ENCODE results near the gene ASAP3. TPM values are rescaled to one million over a fixed set of nuclear protein-coding genes. Genes with fewer than 3 reads are reported as not detected.

Gene ASAP3
- total RNA-seq, 1 experiment from 2014 or later = 1.6 TPM

DNA sequence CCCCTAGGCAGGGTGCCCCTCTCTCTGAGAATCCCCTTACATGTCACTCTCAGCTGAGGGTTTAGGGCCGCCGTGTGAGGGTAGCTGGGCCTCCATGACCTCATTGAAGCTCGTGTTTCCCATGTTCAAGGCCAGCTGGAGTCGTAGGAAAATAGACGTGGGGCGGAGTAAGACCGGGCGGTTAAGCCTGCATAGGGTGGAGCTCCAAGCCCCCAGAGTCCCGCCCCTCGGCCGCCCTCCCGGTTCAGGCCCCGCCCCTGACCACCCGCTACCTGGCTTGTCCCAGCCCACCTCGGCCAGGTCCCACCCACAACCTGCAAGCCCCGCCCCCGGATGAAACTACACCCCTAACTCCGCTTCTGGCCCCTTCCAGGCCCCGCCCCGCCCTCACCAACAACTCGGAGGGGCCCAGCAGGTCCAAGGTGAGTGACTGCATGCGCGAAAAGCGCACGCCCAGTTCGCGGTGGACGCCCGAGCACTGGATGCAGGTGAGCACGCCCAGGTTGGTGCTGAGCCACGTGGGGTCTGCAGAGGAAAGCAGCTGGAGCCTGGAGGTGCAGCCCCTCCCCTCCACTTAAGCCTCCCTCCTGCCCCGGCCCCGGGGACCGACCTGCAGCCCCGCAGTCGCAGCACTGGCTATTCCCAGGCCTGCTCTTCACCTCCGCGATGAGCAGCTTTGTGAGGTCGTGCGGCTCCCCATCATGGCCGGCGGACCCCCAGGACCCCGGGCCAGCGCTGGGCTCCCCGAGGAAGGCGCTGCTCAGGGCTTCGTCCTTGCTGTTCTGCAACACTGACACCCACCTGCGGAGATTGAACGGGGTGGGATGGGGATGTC lies 47.2 kb downstream of the ASAP3 start:
- in situ Hi-C loops (cut with HindIII; ENCODE audit: low pct_unique_long_range_greater_than_20kb, low sequenced_read_pairs) = no loop called here
- DNase-seq (ENCODE audit: low read depth) = no peak

DNA sequence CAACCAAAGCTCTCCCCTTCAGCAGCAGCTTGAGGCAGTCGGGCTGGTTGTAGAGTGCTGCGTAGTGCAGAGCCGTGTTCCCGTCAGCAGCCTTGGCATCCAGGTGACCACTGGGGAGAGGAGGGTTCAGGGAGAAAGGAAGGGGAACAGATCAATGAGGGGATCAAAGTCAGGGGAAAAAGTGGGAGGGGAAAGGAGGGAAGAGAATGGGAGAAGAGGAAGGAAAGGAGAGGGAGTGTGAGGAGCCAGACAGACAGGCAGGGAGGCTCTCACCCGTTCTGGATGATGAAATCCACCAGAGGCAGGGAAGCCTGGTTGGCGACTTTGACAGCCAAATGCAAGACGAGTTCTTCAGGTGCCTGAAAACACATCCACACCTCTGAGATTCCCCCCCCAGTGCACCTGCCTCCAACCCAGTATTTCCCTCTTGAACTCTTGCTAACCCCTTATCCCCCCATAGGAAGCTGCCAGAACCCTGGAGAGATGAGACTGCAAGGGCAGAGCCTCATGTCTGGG lies 49.7 kb downstream of the ASAP3 start:
- in situ Hi-C loops (cut with HindIII; ENCODE audit: low pct_unique_long_range_greater_than_20kb, low sequenced_read_pairs) = no loop called here
- no peak for DNase-seq (ENCODE audit: low read depth)

DNA sequence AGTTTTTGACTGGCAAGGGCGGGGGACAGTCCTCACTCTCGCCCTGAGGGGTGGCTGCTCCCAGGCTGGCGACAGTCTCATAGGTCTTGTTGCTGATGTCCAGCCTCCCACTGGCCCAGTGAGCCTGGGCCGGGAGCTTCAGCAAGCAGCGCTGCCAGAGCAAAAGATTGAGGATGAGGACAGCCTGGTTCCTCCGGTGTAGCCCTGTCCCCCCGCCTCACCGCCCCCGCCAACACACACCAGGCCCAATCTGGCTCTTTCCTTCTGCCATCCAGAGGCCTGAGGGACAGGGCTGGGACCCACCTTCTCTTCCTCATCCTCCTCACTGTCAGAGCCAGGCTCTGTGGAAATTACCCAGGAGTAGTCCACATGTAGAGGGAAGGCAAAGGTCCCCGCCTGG lies 50.9 kb downstream of the ASAP3 start:
- in situ Hi-C loops (cut with HindIII; ENCODE audit: low pct_unique_long_range_greater_than_20kb, low sequenced_read_pairs) = no loop called here
- no peak for DNase-seq (ENCODE audit: low read depth)

DNA sequence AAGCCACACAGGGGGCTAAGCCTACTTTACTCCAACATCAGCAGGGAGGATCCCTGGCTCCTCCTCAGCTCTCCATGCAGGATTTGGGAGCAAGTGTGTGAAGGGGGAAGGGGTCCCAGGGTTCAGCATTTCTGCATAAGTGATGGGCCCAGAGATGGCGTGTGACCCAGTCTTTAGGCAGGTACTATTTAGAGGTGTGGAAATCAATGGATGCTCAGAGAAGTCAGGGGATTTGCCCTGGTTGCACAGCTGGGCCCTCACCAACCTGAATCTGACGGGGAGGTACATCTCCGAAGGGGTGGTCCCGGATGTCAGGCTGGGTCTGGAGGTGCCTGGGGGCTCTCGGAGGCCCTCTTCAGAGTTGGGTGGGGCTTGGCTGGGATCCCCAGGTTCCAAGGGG lies 52.5 kb downstream of the ASAP3 start:
- no peak for DNase-seq (ENCODE audit: low read depth)
- in situ Hi-C loops (cut with HindIII; ENCODE audit: low pct_unique_long_range_greater_than_20kb, low sequenced_read_pairs) = no loop called here

DNA sequence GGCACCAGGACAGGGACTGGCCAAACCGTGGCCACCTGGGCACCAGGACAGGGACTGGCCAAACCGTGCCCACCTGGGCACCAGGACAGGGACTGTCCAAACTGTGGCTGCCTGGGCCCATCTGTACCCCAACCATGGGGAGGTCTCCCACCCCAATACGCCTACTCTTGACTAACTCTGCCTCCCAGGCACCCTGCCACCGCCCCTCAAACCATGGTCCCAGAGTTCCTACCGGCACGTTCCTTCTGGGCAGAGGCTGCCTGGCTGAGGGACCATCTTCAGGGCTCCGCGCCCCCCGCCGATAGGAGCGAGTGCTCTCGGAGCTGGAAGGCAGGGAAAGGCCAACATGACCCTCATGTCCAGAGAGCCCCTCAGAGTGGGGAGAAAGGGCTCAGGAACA lies 53.2 kb downstream of the ASAP3 start:
- no peak for DNase-seq (ENCODE audit: low read depth)
- in situ Hi-C loops (cut with HindIII; ENCODE audit: low pct_unique_long_range_greater_than_20kb, low sequenced_read_pairs) = no loop called here

DNA sequence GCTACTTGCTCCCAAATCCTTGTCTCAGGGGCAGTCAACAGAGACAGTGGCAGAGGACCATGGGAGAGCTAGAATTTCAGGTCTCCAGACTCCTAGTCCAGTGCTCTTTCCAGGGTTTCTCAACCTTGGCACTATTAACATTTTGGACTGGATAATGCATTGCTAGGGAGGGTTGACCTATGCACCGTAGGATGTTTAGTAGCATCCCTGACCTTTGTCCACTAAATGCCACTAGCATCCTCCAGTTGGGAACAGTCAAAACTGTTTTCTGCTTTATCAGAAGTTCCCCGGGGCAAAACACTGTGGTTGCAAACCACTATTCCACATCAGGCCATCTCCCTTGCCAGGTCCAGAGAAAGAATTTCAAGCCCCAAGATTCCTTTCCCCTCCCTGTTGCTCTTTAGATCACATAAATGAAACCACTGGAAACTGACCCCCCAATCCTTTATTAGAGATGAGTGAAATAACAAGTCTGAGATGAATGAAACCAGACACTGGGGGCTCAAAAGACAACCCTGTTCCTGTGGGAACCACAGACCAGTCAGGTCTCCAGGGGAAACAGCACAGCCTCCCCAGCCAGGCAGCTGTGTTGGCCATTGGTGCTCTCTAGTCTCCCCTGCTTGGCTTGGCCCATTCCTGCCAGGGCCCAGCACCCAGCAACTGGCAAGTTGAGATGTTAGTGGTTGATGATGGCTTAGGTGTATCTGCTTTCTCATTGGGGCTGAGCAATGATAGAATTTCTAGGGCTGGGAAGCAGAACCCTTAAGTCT lies 55.7 kb downstream of the ASAP3 start:
- in situ Hi-C loops (cut with HindIII; ENCODE audit: low pct_unique_long_range_greater_than_20kb, low sequenced_read_pairs) = no loop called here

DNA sequence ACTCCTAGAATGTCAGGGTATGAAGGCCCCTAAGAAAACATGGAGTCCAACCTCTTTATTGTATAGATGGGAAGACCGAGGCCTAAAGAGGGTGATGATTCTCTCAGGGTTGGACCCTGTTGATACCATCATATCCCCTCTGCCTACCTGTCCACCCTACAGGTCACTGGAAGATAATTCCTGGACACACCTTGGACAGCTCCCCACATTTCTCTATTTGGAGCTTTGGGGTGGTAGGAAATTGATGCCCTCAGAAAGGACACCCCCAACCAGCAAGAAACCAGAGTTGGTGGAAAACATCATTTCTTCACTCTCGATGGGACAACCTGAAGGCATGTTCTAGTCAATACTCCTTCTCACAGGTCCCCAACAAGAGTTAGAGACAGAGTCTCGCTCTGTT lies 56.4 kb downstream of the ASAP3 start:
- in situ Hi-C loops (cut with HindIII; ENCODE audit: low pct_unique_long_range_greater_than_20kb, low sequenced_read_pairs) = no loop called here
- DNase-seq (ENCODE audit: low read depth) = no peak

More for the DNA sequence above, 55.7 kb downstream of the ASAP3 start:
- DNase-seq (ENCODE audit: low read depth) = no peak

DNA sequence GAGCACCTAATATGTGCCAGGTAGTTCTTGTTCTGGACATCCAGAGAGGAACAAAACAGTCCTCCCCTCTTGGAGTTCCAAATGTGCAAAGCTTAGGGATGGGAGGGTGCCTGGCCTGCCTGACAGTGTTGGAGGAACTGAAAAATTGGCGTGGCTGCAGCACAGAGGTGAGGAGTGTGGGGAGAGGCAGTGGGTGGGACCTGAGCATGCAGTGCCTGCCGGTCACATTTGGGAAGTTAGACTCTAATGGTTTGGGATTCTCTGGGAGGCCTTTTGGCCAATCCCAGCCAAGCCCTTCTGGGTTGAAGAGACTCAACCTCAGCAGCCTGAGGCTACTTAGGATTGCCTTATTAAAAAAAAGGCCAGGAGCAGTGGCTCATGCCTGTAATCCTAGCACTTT lies 57.2 kb downstream of the ASAP3 start:
- in situ Hi-C loops (cut with HindIII; ENCODE audit: low pct_unique_long_range_greater_than_20kb, low sequenced_read_pairs) = no loop called here
- no peak for DNase-seq (ENCODE audit: low read depth)

DNA sequence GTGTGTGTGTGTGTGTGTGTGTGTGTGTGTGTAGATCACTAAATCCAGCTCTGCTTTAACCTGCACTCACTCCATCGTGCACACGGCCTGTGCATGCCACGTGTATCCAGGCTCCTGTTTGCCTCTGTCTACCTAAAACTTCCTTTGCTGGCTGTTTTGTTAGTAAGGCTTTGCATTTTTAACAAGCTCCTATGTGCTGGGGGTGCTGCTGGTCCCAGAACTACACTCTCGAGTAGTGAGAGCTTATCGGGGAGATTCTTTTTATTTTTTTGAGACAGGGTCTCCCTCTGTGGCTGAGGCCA lies 58.8 kb downstream of the ASAP3 start:
- no peak for DNase-seq (ENCODE audit: low read depth)
- in situ Hi-C loops (cut with HindIII; ENCODE audit: low pct_unique_long_range_greater_than_20kb, low sequenced_read_pairs) = no loop called here

DNA sequence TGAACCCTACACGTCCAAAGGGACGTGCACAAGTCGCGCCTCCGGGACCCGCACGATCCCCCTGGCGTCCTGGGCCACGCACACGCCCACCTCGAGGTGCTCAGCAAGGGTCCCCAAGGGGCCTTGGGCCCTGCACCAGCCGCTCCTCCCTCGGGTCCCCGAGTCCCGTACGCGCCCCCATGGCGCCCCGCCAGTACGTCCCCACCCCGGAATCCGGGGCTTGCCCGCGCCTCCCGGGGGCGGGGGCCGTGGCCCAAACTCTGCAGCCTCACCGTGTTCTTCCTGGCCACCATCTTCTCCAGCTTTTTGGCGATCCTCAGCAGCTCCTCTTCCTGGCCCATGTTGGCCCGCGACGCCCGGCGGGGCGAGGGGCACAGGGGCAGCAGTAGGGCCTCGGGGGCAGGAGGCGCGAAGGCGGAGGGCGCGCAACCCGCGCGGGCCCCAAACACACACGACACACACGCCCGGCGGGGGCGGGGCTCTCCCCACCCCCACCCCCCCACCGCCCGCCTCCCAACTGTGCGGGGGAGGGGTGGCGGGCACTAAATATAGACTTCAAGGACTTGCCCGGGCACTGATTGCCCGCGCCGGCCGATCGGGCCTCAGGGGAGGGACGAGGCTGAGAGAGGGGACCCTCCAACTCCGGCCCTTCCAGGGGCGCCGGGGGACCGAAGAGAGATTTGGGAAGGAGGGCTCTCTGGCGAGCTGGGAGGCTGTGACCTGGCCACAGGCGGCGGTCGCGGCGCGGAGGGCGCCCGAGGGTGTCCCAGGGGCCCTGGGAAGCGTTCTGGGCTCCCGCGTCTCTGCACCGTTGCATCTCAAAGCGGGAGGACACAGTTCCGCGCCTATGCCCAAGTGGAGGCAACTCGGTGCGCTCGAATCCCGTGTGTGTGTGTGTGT lies 59.4 kb downstream of the ASAP3 start, which contains the start of gene TCEA3:
TCEA3 (minus strand) TSS at position 456 of the 900 bp plus-strand sequence; CDS start at position 341, 115 bp downstream.
- DNase-seq (ENCODE audit: low read depth) = no peak
- in situ Hi-C loops (cut with HindIII; ENCODE audit: low pct_unique_long_range_greater_than_20kb, low sequenced_read_pairs) = no loop called here

DNA sequence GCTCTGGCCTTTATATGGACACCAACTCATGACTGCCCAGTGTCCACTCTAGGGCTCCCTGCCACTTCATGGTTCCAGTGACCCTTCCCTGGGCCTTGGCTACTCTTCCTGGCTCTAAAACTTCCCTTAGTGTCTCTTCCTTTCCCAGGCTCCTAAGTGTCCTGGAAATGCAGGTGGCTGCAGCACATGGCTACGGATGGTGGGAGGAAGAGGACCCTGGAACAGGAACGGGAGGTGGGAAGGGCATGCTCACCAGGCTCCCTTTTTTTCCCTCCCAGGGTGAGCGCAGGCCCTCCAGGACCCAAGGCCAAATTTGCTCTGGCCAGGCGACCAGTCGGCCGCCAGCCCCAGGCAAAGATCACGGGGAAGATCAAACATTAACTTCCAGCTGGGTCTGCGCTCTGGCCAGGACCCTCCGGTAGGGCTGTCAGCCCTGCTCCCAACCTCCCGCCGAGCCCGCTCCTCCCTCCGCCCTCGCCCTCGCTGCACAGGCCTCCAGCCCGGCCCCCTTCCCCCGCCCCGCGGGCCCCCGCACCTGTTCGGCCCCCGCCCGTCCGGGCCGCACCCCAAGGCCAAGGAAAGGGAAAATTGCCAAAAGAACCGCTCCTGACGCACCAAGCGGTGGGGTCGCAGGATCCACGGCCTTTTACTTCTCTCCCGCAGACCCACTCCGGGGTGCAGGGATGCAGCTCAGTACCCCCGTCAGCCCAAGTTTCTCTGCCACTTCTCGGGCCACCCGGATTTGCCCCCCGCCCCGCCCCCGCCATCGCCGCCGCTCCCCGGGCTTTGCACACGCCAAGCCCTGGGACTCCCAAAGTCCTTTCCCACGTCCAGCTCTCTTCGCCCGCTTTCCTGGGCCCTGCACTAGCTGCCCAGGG lies 60.3 kb downstream of the ASAP3 start:
- in situ Hi-C loops (cut with HindIII; ENCODE audit: low pct_unique_long_range_greater_than_20kb, low sequenced_read_pairs) = no loop called here

DNA sequence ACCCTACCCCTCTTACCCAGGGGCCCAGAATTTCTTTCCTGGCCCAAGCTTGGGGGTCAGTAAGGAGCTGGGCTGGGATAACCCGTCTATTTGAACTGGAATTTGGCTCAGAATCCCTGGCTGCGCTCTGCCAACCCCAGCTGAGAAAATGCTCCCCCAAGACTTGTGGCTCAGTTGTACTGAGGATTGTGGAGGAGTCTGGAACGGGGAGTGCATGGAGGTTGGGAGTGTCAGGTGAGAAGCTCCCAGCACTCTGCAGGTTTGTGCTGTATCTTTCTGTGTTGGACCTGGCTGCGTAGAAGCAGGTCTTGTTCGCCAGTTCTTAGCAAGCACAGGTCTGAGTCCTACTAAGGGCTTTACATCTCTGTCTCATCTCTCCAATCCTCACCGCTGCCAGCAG lies 61.0 kb downstream of the ASAP3 start:
- in situ Hi-C loops (cut with HindIII; ENCODE audit: low pct_unique_long_range_greater_than_20kb, low sequenced_read_pairs) = no loop called here

More for the DNA sequence above, 60.3 kb downstream of the ASAP3 start:
- no peak for DNase-seq (ENCODE audit: low read depth)

DNA sequence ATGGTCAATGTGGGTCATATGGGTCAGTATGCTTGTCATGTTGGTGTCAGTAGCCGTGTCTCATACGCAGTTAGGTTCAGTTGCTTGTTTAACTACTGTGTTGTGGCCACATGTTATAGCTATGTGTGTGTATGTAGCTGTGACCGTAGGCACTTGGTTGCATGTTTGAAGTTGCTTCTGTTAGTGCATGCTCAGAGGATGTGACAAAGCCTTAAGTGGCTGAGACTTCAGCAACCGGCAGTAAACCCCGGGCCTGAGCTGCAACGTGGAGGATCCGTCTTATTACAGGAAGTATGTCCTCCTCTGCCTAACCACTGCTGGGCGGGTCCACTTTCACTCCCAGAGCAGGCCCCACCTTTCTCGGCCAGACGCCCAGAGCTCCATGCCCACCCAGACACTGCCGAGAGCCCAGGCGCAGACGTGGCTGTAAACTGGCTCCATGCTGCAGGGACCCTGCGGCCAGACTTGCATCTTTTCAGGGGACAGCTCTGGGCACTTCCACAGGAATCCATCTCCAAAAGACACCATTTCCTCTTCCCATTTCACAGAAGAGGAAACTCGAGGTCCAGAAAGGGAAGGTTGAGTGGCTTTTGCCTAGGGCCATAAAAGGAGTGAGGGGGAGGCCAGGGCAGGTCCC lies 61.6 kb downstream of the ASAP3 start:
- in situ Hi-C loops (cut with HindIII; ENCODE audit: low pct_unique_long_range_greater_than_20kb, low sequenced_read_pairs) = no loop called here
- no peak for DNase-seq (ENCODE audit: low read depth)

More for the DNA sequence above, 61.0 kb downstream of the ASAP3 start:
- no peak for DNase-seq (ENCODE audit: low read depth)

DNA sequence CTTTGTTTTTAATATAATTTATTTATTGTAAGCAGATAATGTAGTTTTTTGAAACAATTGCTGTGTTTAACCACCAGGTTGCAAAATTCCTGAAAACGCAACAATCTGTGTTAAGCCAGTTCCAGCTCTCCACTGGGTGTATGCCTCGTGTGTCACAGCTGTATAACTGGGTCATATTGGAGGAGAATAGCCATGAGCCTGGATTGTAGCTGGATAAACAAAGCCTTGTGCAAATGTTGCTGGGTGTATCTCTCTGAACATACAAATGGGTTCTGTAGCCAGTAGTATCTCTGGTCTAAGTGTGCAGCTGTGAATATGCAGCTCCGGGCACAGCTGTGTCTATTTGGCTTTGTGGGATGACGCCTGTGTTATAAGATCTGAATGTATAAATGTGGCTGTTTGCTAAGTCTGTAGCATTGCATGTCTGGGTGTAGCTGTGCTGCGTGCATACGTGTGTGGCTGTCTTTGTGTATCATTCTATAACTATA lies 62.2 kb downstream of the ASAP3 start:
- in situ Hi-C loops (cut with HindIII; ENCODE audit: low pct_unique_long_range_greater_than_20kb, low sequenced_read_pairs) = no loop called here
- DNase-seq (ENCODE audit: low read depth) = no peak

DNA sequence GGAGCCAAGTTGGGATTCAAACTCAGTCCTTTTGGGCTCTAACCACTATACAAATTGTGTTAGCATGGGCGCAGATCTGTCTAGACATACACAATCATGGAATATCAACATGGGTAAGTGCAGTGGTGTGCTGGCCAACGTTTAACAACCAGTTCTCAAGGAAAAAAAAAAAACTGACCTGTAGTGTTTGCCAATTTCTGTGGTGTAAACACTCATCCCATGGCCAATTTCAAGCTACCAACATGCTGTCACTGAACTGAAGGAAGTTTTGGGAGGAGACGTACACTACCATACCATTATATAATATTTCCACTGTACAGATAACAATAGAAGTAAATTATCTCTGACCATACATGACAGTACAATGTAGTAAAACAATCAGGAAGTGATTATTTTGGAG lies 62.6 kb downstream of the ASAP3 start:
- in situ Hi-C loops (cut with HindIII; ENCODE audit: low pct_unique_long_range_greater_than_20kb, low sequenced_read_pairs) = no loop called here
- DNase-seq (ENCODE audit: low read depth) = no peak

DNA sequence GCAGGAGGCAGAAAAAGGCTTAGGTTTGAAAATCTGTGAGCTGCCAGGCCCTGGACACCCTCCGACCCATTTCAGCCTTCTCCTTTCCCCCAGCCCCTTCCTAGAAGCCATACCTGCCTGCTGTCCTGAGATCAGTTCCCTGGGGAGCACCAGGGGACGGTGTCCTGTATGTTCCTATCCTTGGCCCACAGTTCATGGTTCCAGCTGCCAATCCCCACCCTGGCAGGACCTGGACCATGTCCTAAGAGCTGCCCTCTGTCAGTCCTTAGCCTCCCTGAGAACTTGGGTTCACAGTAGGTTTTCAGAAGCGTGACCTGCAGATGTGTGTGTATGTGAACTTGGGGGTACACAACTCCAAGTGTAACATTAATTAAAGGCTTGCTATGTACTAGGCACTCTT lies 63.2 kb downstream of the ASAP3 start:
- no peak for DNase-seq (ENCODE audit: low read depth)
- in situ Hi-C loops (cut with HindIII; ENCODE audit: low pct_unique_long_range_greater_than_20kb, low sequenced_read_pairs) = no loop called here

DNA sequence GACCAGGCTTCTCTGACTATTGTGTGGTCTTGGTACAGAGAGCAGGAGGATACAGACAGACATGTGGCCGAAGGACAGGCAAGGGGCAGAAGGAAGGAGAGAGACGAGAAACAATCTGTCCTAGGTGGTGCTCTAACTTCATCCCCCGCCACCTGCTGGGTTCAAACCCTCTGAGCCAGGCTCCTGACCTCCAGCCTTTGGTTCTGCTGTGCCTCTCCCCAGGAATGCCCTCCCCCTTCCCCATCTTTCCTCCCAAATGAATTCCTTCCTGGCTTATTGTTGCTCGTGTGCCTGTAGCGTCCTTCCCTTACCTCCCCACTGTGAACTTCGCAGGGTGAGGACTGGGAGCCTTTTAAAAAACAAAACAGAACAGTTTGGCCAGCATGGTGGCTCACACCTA lies 64.8 kb downstream of the ASAP3 start:
- DNase-seq (ENCODE audit: low read depth) = no peak
- in situ Hi-C loops (cut with HindIII; ENCODE audit: low pct_unique_long_range_greater_than_20kb, low sequenced_read_pairs) = no loop called here
